ENCODE results near the gene FUT8.

FUT8 gene

DNA sequence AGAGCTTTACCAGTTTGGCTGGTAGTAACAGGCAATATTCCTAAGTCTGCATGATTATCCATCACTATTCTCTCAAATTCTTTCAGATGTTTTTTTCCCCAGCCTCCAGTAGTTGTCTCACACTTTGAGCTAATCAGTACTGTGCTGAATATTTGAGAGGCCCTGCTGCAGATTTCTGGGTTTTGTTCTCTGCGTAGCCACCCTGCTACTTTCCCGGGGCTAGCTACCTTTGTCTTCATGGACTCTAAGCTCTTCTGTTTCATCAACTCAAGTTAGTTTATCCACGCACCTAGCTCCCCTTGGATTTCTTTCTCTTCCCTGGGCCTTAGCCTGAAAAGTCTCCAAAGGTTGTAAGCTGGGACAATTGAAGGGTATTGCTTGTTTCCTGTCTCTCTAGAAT is 73.0 kb downstream of the FUT8 start:
- no peaks in the 10 kb centered on the region for H3K27me3 ChIP-seq (ENCODE audit: insufficient read depth, low read length, poor library complexity, severe bottlenecking)
- H3K36me3 ChIP-seq (ENCODE audit: insufficient read depth, low read length) = no peaks in the 10 kb centered on the region
- H3K4me2 ChIP-seq (ENCODE audit: low read depth, low read length, poor library complexity, severe bottlenecking) = no peak overlapping the region
- no peaks in the 10 kb centered on the region for H3K4me1 ChIP-seq (ENCODE audit: insufficient read depth, low read length, poor library complexity, severe bottlenecking)
- H2AFZ ChIP-seq (ENCODE audit: low read length) = no peak overlapping the region
- no peaks in the 10 kb centered on the region for H3K9me3 ChIP-seq (ENCODE audit: insufficient read depth, low read depth, low read length)
- no peaks in the 10 kb centered on the region for H3K9me2 ChIP-seq (replicated peaks; ENCODE audit: low read depth, low read length)
- TF ChIP-seq CTCF (conservative IDR thresholded peaks at IDR 0.05; ENCODE audit: low read length) (no peak), EZH2phosphoT487 (IDR thresholded peaks at IDR 0.05; ENCODE audit: borderline replicate concordance) (no peak)
- H4K20me1 ChIP-seq (ENCODE audit: insufficient read depth, low read length, poor library complexity, severe bottlenecking) = no peaks in the 10 kb centered on the region
- no peak overlapping the region for H3K4me3 ChIP-seq (ENCODE audit: low read length, poor library complexity, severe bottlenecking)
- no peaks in the 10 kb centered on the region for H3F3A ChIP-seq (ENCODE audit: low read depth)
- no peak overlapping the region for H3K9ac ChIP-seq (ENCODE audit: low read depth, low read length, poor library complexity, severe bottlenecking)
- peaks cover 87% of the 10 kb centered on the region for H3K79me2 ChIP-seq (ENCODE audit: insufficient read depth, low read length)

DNA sequence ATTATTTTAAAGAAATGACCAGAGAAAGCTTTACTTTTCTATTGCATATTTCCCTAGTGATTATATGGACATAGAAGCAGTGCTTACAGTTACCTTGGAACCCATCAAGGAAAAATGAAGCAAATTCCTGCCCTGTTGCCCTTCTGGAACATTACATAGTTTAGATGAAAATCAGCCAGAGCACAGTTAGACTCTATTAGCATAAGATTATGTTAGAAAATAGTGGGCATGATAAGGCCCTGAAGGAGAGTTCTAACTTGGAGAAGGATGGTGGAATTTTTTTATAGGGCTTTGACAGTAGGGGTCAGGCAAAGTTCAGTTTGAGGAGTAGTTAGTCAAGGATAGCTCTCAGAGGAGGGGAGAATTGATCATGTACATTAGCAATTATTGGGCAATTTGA is 74.3 kb downstream of the FUT8 start:
- Histone ChIP-seq H3K9me2 (replicated peaks; ENCODE audit: low read depth, low read length) (no peaks in the 10 kb centered on the region), H3K79me2 (ENCODE audit: insufficient read depth, low read length) (peaks cover 78% of the 10 kb centered on the region)
- peak; percentile 28; the same call in 1 of the 2 replicates for TF ChIP-seq CTCF (conservative IDR thresholded peaks at IDR 0.05; ENCODE audit: low read length)
- no peak for TF ChIP-seq EZH2phosphoT487 (IDR thresholded peaks at IDR 0.05; ENCODE audit: borderline replicate concordance)

DNA sequence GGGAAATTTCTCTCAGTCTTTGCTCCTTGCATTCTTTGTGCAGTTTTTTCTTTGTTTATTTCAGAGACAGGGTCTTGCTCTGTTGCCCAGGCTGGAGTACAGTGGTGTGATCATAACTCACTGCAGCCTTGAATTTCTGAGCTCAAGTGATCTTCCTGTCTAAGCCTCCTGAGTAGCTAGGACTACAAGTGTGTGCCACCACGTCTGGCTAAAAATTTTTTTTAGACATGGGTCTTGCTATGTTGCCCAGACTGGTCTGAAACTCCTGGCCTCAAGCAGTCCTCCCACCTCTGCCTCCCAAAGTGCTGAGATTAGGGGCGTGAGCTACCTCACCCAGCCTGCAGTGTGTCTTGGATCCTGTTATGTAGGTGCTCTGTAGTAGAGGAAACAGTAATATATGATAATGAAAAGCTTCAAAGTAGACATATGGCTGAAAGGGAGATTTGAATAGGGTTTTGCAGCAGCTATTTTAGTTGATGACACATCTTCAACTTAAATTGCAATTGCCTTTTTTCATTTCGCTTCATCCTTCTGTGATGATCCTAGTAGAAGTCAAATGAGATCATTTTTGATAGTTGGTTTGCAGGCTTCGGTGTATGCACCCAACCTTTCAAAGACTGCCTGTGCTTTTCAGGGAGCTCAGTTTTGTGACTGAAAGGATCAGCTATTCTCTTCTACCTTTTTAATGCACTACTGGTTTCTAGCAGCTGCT is 75.4 kb downstream of the FUT8 start:
- Histone ChIP-seq H3F3A (ENCODE audit: low read depth) (no peaks in the 10 kb centered on the region), H3K4me3 (ENCODE audit: low read length, poor library complexity, severe bottlenecking) (no peak overlapping the region), H2AFZ (ENCODE audit: low read length) (no peak overlapping the region), H4K20me1 (ENCODE audit: insufficient read depth, low read length, poor library complexity, severe bottlenecking) (no peaks in the 10 kb centered on the region), H3K27me3 (ENCODE audit: insufficient read depth, low read length, poor library complexity, severe bottlenecking) (no peaks in the 10 kb centered on the region), H3K9me3 (ENCODE audit: insufficient read depth, low read depth, low read length) (no peaks in the 10 kb centered on the region), H3K36me3 (ENCODE audit: insufficient read depth, low read length) (no peaks in the 10 kb centered on the region), H3K4me1 (ENCODE audit: insufficient read depth, low read length, poor library complexity, severe bottlenecking) (peaks cover 6% of the 10 kb centered on the region), H3K9me2 (replicated peaks; ENCODE audit: low read depth, low read length) (no peaks in the 10 kb centered on the region), H3K4me2 (ENCODE audit: low read depth, low read length, poor library complexity, severe bottlenecking) (no peak overlapping the region), H3K79me2 (ENCODE audit: insufficient read depth, low read length) (peaks cover 68% of the 10 kb centered on the region), H3K9ac (ENCODE audit: low read depth, low read length, poor library complexity, severe bottlenecking) (no peak overlapping the region)
- TF ChIP-seq EZH2phosphoT487 (IDR thresholded peaks at IDR 0.05; ENCODE audit: borderline replicate concordance) (no peak), CTCF (conservative IDR thresholded peaks at IDR 0.05; ENCODE audit: low read length) (no peak)

More for the DNA sequence above, 74.3 kb downstream of the FUT8 start:
- Histone ChIP-seq H3K36me3 (ENCODE audit: insufficient read depth, low read length) (no peaks in the 10 kb centered on the region), H3K9ac (ENCODE audit: low read depth, low read length, poor library complexity, severe bottlenecking) (no peak overlapping the region), H4K20me1 (ENCODE audit: insufficient read depth, low read length, poor library complexity, severe bottlenecking) (no peaks in the 10 kb centered on the region), H3K4me1 (ENCODE audit: insufficient read depth, low read length, poor library complexity, severe bottlenecking) (no peaks in the 10 kb centered on the region), H3F3A (ENCODE audit: low read depth) (no peaks in the 10 kb centered on the region), H2AFZ (ENCODE audit: low read length) (no peak overlapping the region), H3K4me3 (ENCODE audit: low read length, poor library complexity, severe bottlenecking) (no peak overlapping the region), H3K27me3 (ENCODE audit: insufficient read depth, low read length, poor library complexity, severe bottlenecking) (no peaks in the 10 kb centered on the region), H3K9me3 (ENCODE audit: insufficient read depth, low read depth, low read length) (no peaks in the 10 kb centered on the region), H3K4me2 (ENCODE audit: low read depth, low read length, poor library complexity, severe bottlenecking) (no peak overlapping the region)

Data from Loucy (cell line).